CD4-positive, alpha-beta T cell treated with Interleukin-6 for 4 hours (primary cell): ENCODE measurements around the gene FAM120A.

Source experiments
- DNase-seq: peaks from one replicate; pipeline ENCODE4 v3.0.0-alpha.2; 2020; ENCODE audit warnings: mixed read lengths

FAM120A gene

DNA sequence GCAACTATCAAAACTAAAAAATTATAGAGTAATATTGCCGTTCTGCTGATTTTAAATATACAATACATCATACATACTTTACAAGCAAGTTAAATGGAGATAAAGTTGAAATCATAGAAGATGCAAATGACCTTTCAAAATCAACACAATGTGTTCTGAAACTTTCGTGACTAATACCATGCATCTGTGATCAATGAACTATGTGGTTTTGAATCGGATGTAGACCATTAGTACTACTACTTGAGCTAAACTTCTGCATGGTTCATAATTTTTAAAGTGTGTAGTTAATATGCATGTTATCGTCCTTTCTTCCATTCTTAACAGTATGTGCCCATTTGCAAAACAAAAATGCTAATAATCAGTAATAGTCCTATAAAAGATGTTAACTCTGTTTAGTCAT lies 113.6 kb downstream of the FAM120A start:
- no peak for DNase-seq

DNA sequence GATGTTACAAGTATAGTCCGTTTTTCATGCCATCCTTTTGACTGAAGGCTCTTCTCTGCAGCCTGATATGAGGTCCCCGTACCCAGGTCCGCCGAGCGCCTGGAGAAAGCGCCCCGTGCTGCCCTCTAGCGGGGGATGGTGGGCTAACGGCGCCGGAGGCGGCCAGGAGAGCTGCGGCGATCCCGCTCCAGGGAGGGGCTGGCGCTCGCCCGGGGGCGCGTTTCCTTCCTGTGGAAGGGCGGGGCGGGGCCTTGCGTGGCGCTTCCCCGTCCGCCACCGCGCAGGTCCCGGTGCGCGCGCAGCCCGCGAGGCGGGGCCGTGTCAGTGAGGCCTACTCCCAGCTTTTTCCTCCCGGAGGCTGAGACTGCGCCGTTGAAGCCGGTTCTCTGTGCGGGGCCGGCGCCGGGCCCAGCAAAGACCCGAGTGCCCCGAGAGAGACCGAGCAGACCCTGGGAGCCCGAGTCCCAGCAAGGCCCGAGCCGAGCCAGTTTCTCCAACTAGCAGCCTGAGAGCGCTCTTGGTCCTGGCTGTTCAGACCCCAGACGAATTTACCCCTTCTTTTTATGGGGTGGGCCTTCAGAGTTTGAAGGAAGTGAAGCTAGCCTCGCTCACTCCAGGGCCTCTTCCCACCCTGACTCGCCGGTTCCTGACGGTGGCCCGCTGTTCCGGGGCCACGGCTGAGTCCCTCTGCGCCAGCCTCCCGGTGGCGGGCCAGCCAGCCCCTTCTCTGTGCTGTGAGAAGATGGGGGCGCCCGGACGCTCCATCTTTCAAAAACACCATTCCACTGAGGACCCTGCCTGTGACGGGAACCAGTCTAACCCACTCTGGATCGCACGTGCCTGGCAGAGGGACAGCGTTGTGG lies 115.2 kb downstream of the FAM120A start:
- peak; percentile 99 for DNase-seq

DNA sequence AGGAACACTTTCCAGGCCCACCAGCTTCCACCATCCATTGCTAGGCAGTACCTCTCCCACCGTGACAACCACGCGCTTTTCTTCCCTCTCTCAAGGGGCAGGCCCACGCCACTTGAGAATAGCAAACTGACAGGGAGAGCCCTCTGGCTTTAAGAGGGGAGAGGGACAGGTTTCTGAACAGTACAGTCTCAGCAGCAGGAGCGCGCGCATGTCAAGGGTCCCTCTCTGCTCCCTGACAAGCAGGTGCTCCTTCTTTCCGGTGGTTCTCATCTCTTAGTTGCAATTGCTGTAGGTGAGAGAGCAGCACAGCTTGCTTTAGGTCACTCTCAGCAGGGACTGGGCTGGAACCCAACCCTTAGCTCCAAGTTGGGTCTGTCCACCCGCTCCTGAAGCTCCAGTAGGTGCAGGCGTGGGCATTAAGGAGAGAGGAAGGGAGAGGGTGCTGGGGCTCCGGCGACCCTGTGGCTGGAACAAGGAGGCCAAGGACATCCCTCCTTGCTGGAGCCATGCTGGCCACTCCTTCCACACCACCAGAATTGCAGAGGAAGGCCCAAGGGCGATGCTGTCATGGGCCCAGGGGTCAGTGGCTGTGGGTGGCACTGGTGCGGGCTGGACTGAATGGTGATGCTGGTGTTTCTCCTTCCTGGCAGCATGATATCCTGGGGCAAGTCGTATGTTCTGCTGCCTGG lies 115.9 kb downstream of the FAM120A start:
- DNase-seq, result no peak

DNA sequence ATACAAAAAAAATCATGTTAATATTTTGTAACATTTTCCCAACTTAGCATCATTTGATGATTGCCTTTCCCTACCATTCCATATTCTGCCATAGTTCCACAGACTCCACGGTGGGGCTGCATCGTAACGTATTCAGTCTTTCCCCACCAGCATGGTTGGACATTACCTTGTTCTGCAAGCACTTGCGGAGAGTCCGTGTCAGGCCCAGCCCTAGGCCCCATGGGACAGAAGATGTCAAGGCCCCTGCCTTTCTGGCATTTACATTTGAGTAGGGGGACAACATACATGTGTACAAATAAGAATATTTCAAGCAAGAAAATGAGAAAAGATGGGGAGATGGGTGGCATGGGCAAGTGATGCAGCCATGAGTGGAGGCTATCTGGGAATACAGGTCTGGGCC lies 116.7 kb downstream of the FAM120A start:
- no peak for DNase-seq

DNA sequence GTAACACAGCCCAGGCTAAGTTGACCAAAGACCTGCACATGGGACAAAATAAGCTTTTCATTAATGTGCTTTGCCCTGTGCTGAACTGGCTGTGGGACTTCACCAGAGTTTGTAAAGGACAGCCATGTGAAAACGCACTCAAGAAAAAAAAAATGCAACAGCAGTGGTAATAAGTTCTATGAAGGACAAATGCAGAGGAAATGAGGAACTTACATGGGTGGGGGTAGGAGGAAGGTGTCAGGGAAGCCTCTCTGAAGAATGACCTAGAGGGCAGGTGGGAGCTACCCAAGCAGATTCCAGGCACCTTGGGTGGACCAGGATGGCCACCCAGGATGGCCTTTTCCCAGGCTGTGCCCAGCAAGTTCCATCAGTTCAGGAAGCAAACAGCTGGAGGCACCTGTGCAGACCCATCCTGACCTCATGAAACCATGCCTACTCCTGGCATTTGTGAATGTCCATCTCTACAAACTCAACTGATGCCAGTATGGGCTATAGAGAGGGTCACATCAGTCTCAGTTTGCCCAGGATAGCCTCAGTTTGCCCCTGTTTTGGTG lies 118.2 kb downstream of the FAM120A start:
- no peak for DNase-seq

DNA sequence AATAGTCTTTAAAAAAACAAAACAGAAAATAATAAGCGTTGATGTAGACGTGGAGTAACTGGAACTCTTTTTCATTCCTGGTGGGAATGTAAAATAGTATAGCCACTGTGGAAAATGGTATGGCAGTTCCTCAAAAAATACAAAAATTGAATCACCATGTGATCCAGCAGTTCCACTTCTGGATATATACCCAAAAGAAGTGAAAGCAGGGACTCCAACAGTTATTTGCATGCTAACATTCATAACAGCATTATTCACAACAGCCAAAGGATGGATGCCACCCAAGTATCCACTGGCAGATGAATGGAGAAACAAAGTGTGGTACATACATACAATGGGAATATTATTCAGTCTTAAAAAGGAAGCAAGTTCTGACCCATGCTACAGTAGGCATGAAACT lies 120.7 kb downstream of the FAM120A start:
- DNase-seq, result no peak

DNA sequence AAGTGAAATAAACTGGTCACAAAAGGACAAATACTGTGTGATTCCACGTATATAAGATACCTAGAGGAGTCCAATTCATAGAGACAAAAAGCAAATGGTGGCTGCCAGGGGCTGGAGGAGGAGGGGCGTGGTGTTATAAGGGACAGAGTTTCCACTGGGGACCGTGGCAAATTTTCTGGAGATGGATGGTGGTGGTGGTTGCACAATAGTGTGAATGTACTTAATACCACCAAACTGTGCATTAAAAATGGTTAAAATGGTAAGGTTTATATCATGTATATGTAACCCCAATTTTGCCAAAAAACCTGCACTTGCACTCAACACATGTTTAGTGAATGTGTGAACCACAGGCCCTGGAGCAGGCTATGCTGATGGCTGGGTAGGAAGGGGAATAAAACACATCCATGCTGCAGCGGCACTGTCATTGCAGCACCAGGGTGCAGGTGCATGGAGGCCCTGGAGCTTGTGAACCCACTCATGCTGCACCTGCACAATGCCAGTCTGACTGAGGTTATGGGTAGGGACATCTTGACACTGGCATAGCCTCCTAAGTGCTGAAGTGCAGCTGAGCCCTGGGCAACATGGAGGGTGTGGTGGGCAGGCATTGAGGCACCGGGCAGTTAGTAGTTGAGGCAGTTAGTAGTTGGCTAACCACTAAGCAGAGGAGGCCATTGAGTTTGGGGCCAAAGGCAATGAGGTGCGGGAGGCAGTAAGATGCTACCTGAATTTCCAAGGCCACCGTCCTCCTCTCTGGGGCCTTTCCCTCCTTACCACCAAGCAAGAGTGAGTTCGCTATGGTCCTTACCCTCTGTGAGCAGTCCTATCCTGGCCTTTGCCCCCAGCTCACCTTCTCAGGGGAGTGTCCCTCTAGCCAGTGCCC lies 121.4 kb downstream of the FAM120A start:
- DNase-seq, result no peak

DNA sequence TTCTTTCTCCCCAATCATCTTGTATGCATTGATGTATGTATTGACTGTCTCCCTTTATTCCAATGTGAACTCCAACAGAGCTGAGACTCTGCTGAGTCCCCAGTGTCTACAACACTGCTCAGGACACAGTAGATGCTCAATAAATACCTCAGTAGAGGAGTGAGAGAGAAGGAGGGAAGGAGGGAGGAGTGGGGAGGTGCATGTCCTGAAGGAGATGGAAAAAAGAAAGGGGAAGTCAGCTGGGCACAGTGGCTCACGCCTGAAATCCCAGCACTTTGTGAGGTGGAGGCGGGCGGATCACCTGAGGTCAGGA lies 122.0 kb downstream of the FAM120A start:
- DNase-seq, result no peak

DNA sequence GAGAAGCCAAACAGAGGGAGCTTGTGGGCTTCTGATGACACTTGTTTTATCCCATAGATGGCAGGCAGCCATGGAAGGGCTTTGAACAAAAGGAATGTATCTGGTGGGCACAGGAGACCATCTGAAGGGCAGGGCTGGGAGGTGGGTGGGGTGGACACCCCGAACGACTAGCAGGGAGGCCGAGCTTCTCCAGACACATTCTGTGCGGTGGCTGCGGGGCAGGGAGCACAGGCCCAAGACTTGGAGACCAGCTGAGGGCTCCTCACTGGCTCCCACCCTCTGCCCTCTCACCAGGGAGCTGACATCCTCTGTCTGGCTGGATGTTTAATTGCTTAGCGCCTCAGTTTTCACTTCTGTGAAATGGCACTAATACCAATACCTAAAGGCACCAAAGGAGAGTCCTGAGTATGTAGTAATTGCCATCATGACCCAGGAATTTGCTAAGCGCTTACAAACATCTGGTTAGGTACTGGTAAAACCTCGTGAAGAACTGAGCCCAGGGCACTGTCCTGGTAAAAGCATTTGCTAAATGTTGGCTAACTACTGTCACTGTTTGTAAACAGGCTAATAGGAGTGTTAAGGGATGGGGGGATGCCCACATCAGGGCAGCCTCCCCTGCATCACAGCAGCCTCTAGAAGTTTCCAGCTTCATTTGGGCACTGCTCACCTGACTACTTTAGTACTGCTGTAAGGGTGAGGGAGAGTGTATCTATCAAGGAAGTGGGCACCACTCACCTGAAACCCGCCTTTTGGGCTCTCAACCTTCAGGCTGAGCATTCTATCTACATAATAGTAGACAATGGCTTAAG lies 122.8 kb downstream of the FAM120A start:
- no peak for DNase-seq

DNA sequence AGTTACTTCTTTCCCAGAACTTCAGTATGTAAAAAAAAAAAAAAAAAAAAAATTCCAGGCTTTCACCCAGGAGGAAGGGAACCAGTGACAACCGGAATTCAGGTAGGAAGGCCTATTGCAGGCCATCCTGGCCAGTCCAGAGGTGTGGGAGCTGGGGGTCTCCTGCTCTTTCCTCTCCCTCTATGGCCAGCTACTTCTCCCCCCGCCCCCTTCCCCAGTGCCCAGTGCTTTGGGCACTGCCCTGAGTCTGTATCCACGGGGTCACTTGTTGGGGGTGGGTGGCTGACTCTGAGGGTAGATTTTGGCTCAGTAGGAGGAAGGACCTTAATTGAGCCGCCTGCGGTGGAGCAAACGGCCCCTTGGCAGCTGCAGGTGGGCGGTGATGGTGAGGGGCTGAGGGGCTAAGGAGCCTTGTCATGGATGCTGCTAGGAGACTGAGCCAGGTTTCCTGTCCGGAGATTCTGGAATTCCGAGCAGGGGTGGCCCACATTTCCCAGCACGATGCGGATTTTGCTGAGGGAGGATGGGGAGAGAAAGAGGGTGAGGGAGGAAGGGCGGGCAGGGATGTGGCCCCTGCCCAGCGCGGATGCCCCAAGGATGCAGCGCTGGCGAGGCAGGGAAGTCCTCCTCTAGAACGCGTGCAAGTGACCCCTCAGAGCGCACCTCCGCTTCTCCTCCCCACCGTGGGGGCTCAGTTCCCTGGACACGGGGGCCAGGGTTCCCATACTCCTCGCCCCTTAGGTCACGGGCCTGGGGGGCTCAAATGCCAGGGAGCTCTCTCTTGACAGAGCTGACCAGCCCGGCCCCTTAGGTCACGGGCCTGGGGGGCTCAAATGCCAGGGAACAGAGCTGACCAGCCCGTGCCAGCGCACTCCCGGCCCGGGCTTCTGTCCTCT lies 123.7 kb downstream of the FAM120A start:
- no peak for DNase-seq

DNA sequence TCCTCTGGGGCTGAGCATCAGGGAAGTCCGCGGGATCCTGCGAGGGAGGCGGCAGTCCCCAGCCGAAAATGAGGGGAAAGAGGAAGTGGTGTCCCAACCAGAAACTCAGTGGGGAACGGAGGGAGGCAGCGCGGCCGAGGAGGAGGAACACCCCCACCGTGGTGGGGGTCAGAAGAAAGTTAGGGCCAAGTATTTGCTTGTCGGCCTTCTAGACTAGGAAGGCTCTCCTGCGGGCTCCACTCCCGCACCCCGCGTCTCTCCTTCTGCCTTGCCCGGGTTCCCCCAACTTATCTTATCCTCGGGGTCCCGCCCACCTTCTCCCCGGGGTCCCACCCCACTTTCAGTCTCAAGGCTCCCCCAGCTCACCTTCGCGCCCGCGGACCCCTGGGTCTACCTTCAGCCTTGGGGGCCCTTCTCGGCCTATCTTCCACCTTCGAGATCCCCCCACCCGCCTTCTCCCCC lies 124.3 kb downstream of the FAM120A start:
- DNase-seq, result peak; percentile 63

DNA sequence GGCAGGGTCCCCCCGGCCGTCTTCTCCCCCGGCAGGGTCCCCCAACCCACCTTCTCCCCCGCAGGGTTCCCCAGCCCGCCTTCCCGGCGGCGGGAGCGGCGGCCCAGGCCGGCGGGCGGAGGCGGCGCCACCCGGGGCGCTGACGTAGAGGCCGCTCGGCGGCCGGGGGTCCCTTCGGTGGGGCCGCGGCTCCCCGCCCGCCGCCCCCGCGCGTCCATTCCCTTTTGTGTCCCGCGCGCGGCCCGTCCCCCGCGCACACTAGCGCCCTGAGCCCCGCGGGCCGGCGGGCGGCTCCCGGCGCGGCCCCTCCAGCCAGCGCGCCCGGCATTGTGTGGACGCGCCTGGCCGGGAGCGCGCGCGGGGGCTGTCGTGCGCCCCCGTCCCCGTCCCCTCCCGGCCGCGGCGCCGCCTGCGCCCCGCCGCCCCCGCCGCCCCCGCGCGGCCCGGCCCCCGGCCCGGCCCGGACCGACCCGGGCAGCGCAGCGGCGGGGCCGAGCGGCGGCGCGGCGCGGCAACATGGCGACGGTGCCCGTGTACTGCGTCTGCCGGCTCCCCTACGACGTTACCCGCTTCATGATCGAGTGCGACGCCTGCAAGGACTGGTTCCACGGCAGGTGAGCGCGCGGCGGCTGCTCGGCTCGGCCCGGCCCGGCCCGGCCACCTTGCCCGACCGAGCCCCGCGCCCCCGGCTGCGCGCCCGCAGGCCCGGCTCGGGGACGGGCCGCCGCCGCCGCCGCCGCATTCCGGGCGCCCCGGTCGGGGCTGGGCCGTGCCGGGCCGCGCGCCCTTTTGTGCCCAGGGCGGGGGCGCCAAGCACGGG lies 125.0 kb downstream of the FAM120A start, which contains the start of gene PHF2:
TSS of gene PHF2 (plus strand) at position 327 of the 820 bp plus-strand sequence. CDS start at position 517, 190 bp downstream.
- DNase-seq, result peak; percentile 47

DNA sequence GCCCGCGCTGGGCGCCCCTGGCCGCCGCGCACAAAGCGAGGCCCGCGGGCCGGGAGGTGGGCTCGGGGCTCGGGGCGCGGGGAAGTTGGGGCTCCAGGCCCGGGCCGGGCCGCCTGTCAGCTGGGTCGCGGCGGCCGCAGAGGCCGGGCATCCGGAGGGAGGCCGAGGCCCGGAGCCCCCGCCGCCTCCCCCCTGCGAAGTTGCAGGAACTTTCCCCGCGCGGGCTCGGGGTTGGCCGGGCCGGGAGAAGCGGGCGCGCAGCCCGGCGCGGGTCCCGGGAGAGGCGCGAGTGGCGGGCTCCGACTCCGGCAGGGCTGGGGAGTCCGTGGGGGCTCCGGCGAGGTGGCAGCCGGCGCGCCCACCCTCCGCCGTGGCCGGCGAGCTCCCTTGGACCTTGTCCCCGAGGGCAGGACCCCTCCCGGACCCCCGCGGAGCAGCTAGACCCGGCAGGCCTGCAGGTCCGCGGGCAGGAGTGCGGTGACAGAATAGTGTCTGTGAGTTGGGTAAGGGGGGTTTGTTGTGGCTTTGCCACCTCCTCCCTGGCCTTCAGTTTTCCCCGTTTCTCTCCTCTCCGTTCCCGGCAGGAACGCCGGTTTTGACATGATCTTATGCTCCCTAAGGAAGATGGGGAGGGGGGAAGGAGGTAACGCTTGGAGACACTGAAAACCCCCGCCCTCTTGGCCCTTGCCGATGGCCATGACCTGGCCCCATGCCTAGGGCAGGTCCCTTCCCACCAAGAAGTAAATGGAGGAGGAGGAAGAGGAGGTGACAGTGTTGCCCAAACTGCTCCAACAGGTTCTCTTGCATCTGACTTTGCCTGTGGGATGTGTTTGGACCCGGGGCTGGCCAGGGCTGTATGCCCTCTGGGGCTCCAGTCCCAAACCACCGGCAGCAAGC lies 125.8 kb downstream of the FAM120A start:
- DNase-seq, result peak; percentile 41

DNA sequence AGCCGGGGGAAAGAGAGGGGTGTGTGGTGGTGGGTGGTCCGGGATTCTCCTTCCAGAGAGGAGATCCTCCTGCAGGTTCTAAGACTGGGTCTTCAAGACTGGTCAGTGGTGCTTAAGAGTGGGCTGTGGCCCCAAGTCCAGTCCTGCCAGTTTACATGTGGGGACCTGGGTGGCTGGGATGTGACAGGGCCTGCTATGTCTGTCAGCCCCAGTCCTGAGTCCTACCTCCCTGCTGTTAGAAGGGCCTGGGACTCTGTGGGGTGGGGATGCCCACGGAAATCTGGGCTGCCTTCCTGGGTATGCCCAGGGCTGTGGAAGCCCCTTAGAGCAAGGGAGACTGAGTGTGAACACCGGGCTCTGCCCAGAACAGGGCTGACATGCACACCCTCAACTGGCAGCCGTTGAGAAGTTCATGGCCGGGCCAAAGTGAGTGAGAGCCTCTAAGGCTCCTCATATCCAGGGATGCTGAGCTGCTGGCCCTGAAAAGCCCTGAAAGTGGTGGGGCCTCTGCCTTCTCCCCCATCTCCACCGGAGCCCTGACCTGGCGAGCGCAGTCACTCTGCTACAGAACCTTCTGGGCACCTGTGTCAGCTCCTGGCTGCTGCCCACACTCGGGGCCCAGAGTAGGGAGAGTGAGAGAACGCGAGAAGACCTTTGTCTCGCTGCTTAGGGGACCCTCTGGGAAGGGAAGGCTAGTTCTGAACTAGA lies 126.6 kb downstream of the FAM120A start:
- no peak for DNase-seq

DNA sequence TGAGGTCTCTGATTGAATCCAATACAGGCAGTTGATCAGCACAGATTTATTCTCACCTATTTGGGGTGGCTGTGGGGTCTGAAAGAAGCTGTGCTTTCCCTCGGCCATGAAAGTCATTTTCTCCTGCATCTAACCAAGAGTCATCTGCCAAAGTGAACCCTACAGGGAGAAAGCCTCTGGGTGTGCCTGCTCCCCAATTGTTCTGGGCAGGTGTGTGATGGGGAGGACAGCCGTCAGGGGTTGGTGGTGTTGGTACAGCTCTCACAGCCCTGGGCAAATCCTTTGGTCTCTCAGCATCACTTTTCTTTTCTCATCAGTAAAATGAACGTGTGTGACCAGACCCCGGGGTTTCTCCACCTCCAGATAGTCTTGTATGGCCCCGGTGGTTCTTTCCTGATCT lies 127.4 kb downstream of the FAM120A start:
- DNase-seq, result no peak

DNA sequence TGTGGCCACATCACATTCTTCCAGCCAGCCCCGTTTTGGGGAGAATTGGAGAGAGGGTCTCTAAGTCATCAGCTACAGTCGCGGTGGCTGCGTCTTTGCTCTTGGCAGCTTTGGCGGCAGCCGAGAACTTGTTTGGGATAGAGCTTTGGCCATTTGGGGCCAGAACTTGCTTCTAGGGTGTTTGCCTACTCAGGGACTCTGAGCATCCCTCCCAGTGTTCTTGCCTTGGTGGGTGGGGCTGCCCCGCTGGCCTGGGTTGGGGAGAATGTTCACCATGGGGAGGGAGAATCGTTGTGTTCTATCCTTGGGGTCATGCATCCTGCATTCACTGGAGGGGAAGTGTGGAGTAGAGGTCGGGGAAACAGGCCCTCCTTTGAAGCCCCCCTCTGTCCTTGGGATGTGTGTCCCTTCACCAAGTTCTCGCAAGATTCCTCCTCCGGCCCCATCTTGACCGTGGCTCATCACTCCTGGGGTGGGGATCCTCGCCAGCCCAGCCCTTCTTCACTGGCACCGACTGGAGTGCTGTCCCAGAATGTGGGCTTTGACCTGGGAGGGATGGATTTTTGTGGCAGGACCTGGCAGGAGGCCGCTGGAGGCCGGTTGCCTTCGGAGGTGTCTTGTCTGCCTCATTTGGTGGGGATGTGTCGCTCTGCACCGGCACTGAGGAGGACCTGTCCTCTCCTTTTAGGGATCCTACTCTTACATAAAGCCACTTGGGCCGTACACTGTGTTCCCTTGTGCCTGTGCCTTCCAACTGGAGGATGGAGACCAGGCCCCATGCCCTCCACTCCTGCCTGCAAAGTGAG lies 128.4 kb downstream of the FAM120A start:
- DNase-seq, result no peak

DNA sequence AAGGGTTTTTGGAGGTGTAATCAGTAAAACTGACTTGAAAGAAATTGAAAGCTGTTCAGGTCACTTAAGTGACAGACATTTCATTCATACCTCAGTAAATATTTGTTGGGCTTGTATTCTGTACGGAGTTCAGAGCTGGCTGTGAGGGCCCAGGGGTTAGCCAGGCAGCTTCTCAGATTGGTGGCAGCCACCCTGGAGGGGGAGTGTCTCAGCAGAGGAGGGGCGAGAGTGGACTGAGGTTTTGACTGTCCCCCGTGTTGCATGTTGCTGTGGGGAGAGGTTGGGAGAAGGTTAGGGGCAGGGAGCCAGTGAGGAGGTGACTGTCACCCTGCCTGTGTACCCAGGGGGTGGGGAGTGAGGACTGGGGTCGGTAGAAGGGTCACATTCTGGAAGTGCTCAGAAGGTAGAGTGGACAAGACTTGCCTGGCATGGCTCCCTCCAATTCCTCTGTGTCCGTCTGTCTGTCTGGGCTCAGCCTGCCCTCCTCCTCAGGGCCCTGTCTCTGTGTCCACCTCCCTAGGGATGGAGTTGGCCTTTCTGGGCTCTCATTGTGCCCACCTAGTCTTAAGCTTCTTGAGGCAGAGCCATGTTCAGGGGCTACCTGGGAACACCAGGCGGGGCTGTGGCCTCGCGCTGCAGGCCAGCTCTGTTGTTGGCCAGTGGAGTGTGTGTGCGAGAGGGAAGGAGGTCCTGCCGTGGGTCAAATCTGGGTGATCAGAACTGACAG lies 129.3 kb downstream of the FAM120A start:
- no peak for DNase-seq
